Activated naive CD8-positive, alpha-beta T cell treated with anti-CD3 and anti-CD28 coated beads, Interleukin-2, amount 50 U/mL, for 16 hours (primary cell): ENCODE results near the gene SYVN1.

Source experiments
- DNase-seq: peaks from one replicate; pipeline ENCODE4 v3.0.0-alpha.2; 2020; ENCODE audit warnings: low read depth, low spot score

SYVN1 gene

DNA sequence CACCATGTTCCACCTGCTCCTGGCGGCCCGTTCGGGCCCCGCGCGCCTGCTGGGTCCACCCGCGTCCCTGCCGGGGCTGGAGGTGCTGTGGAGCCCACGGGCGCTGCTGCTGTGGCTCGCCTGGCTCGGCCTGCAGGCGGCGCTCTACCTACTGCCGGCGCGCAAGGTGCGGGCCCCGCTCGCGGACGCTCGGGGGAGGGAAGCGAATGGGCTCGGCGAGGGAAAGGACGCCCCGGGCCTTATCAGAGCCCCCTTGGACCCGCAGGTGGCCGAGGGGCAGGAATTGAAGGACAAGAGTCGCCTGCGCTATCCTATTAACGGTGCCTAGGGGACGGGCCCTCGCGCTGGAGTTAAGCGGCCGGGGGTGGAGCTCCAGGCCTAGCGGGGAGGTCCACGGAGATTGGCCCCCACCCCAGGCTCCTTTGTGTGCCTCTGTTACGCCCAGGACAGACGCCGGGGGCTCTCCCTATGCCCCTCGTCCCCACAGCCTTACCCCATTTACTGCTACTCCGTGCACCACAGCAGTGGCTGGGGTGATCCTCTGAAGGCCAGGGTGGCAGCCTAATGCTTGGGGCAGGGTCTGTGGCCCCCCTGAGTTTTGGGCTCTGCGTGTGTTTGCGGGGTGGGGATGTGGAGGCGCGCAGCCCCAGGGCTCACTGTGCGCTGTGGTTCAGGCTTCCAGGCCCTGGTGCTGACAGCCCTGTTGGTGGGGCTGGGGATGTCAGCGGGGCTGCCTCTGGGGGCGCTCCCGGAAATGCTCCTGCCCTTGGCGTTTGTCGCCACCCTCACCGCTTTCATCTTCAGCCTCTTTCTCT is 21.6 kb downstream of the SYVN1 start:
- no peak for DNase-seq

DNA sequence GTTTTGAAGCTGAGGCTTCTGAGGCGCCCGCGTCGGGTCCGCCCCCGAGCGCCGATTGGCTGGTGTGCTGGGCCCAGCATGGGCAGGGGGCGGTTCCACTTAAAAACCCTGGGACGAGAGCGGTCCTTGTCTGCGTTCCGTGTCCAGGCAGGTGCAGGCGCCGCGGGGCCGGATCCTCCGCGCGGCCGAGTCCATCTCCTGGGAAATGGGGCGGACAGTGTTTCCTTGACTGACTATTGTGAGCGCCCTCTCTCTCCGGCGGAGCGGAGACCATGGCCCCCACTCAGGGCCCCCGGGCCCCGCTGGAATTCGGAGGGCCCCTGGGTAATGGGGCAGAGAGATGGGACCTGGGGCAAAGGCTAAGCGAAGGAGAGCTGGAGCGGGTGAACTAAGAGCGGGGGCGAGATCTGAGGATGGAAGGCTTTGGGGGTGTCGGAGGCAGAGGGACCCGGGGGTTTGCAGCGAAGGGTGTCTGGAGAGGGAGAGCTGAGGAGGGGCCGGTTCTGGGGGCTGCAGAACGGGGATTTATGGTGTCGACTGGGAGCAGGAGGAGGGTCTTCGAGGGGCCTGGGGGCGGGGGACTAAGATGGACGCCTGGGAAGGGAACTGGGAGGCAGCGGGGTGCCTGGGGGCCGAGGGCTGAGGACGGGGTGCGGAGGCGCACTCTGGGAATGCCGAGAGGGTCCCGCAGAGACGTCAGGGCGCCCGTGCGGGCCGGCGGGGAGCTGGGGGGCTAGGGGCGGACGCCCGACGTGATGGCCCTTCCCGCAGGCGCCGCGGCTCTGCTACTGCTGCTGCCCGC is 22.4 kb downstream of the SYVN1 start, which contains the start of gene TM7SF2:
Gene TM7SF2 (plus strand): TSS at position 129 of the 802 bp plus-strand sequence. CDS start 144 bp downstream, at position 273.
- DNase-seq = peak; percentile 87

GRCh38 chr11:65111159-65111743 is 23.1 kb downstream of the SYVN1 start:
- no peak for DNase-seq

- peak; percentile 95 for DNase-seq
These were observed 23.9 kb downstream of the SYVN1 start for GRCh38 chr11:65110354-65110861.

DNA sequence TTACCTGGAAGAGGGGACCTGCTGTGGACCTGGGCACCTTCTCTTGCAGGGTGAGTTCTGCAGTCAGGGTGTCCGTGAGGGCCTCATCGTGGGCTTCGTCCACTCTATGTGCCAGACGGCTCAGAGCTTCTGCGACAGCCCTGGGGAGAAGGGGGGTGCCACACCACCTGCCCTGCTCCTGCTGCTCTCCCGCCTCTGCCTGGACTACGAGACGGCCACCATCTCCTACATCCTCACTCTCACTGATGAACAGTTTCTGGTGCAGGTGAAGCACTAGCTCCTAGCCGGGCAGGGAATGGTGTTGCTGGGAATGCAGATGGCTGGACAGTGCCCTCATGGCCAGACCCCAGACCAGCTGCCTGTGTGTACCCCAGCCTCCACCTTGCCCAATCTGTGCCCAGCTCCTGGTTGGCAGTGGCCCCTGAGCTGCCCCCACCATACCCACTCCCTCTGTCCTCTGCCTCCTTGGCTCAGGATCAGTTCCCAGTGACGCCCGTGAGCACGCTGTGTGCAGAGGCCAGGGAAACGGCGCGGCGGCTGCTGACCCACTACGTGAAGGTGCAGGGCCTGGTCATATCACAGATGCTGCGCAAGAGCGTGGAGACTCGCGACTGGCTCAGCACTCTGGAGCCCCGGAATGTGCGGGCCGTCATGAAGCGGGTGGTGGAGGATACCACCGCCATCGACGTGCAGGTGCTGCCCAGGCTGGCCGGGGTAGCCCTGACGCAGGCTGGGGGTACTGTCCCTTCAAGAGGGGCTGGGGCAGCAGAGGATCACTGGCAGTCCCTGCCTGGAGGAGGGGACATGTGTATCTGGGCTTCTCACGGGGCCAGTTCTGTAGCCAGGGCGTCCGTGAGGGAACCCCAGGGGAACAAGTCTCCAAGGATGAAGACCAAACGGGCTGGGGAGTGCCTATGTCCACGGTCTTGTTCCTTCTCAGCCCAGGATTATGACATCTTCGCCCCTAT is 24.8 kb downstream of the SYVN1 start:
- no peak for DNase-seq

DNA sequence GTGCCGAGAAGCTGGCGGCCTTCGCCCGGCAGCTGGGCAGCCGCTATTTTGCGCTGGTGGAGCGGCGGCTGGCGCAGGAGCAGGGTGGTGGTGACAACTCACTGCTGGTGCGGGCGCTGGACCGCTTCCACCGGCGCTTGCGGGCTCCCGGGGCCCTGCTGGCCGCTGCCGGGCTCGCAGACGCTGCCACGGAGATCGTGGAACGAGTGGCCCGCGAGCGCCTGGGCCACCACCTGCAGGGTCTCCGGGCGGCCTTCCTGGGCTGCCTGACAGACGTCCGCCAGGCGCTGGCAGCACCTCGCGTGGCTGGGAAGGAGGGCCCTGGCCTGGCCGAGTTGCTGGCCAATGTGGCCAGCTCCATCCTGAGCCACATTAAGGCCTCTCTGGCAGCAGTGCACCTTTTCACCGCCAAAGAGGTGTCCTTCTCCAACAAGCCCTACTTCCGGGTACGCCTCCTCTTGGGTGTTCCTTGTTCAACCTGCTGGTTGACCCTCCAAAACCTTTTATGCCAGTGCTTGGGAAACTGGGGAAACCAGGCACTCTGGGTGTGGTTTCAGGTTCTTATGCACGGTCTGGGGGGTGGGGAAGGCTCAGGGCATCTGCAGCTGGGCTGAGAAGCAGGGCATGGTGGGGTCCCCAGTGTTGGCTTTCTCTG is 25.7 kb downstream of the SYVN1 start:
- DNase-seq = no peak

DNA sequence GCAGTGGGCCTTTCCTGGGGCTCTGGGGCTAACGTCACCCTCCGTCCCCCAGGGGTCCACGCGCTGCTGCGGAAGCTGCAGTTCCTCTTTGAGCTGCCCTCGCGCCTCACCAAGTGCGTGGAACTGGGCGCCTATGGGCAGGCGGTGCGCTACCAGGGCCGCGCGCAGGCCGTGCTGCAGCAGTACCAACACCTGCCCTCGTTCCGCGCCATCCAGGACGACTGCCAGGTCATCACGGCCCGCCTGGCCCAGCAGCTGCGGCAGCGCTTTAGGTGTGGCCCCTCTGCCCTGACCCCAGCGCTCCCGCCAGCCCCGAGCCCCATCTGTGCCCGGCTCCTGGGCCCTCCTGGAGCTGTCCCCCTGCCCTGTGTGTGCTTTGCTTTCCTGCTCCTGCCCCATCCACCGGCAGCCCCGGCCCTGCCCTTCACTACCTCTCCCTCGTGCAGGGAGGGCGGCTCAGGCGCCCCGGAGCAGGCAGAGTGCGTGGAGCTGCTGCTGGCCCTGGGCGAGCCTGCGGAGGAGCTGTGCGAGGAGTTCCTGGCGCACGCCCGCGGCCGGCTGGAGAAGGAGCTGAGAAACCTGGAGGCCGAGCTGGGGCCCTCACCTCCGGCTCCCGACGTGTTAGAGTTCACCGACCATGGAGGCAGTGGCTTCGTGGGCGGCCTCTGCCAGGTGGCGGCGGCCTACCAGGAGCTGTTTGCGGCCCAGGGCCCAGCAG is 26.4 kb downstream of the SYVN1 start:
- DNase-seq = no peak

- DNase-seq = no peak
These were observed 27.2 kb downstream of the SYVN1 start for GRCh38 chr11:65107078-65107477.

DNA sequence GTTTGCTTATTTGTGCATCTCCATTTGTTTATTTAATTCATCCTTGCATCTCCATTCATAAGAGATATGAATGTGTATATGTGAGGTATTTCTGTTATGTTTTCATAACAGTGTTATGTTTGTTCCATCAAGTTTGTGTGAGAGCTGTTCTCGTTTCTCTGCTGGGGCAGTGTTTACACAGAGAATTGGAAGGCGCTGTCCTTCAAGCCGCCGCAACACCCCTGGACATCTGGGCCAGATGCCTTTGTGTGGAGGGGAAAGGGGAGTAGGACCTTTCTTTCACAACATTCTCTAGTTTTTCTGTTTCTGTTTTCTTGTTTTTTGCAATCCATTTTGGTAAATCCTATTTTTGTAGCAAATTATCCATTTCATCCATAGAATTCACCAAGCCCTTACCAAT is 29.7 kb downstream of the SYVN1 start:
- no peak for DNase-seq

GRCh38 chr11:65103476-65103875 is 30.8 kb downstream of the SYVN1 start:
- DNase-seq = no peak

DNA sequence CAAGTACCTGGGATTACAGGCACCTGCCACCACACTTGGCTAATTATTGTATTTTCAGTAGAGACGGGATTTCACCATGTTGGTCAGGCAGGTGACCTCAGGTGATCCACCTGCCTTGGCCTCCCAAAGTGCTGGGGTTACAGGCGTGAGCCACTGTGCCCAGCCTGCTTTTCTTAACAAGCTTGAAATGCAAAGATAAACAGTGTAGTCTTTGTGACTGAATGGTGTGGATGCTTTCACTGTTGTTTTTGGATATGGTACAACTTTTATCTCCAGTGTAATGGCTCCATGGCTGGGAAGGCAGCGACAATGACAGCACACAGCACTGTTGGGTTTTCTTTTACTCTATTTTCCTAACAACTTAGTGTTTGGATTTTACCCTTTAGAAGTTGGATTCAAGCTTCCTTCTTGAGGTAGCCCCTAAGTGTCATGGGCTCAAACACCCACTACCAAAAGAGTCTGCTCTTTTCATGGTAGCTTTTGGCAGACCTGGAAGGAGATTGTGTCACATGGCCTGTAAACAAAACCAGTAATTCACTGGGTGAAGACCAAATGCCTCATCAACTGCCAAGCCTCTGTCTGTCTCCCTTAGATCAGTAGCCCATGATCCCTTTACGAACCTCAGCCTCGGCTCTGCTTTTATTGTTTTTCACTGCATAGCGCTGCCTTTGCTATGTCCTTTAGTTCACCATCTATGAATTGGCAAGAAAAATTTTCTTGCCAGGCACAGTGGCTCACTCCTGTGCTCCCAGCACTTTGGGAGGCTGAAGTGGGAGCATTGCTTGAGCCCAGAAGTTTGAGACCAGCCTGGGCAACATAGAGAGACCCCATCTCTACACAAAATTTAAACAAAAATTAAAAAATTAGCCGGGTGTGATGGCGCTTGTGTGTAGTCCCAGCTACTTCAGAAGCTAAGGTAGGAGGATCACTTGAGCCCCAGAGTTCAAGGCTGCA is 31.9 kb downstream of the SYVN1 start:
- no peak for DNase-seq

DNA sequence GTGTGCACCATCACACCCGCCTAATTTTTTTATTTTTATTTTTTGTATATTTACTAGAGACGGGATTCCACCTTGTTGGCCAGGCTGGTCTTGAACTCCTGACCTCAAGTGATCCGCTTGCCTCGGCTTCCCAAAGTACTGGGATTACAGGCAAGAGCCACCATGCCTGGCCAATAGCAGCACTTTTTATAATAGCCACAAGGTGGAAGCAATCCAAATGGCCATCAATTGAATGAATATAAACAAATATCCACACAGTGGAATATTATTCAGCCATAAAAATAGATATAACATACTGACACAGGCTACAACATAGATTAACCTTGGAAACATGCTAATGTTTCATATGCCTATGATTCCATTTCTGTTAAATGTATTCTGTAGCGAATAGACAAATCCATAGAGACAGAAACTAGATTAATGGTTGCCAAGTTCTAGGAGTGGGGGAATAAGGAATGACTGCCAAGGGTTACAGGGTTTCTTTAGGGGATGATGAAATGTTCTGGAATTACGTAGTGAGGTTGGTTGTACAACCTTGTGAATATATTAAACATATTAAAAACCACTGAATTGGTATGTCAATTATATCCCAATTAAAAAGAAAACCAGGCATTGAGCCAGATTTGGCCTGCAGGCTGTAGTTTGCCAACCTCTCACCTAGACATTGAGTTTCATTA is 33.5 kb downstream of the SYVN1 start:
- DNase-seq = no peak

- no peak for DNase-seq
These were observed 37.4 kb downstream of the SYVN1 start for GRCh38 chr11:65096926-65097325.

- DNase-seq = peak; percentile 60
These were observed 38.1 kb downstream of the SYVN1 start, which contains the start of gene VPS51 for GRCh38 chr11:65095974-65096806. Gene VPS51, plus strand, starts transcription at chr11:65096214. Its CDS starts 37 bp downstream, at chr11:65096251.

GRCh38 chr11:65095427-65095826 is 38.9 kb downstream of the SYVN1 start:
- no peak for DNase-seq

- no peak for DNase-seq
These were observed 43.7 kb downstream of the SYVN1 start for GRCh38 chr11:65090628-65091027.

DNA sequence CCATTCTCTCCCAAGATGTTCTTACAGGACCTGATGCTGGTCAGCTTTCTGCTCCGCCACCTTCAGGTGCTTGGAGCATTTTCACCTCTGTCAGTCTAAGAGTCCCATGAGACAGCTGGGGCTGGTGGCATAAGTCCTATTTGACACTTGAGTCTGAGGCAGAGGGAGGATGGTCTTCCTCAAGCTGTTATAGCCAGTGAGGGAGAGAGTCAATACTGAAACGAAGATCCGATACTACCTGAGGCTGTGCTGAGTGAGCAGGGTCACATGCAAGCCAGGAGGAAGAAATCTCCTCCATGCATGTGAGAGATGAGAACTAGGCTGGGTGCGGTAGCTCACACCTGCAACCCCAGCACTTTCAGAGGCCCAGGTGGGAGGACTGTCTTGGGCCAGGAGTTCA is 44.7 kb downstream of the SYVN1 start:
- no peak for DNase-seq
